B cell (primary cell): ENCODE data around the gene FZD10.

ENCODE experiments used
- CTCF ChIP-seq: fragments of 200-600 bp; IDR thresholded peaks from one replicate; pipeline ENCODE4 v1.8.0; 2022; ENCODE audit warnings: antibody characterized with exemption, mild to moderate bottlenecking
- EZH2 ChIP-seq: IDR thresholded peaks from 2 replicates; pipeline ENCODE4 v1.6.1; 2012; ENCODE audit warnings: borderline replicate concordance, low read depth, mild to moderate bottlenecking, moderate library complexity, low read length; ENCODE audit not compliant: insufficient read depth, poor library complexity, severe bottlenecking

- no peak for TF ChIP-seq CTCF
- no peak for TF ChIP-seq EZH2
Observed at GRCh38 chr12:130205495-130205894, 43.2 kb downstream of the FZD10 start.
